NCI-H510A (cell line): ENCODE data around the gene TES.

Experiments used
- DNase-seq: peaks from one replicate; lab custom pipeline; 2025; lab: John Stamatoyannopoulos, UW

TES gene

DNA sequence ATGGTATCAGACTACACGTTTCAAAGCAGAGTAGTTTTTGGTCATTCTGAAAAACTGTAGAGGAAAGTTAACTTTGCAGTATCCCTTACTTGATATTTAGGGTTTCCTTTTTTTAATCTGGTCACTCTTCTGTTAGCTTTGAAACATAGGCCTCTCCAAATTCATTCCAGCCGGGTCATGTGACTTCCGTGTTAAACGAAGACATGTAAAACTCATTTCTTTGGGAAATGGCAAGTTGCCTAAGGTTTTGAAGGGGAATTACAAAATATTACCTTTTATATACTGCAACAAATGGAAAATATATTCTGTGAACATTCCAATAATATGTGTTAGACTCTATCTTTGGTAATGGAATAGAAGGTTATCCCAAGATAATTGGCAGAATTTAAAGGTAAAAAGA lies 9.5 kb downstream of the TES start:
- DNase-seq: no peak

- no peak for DNase-seq
Observed at GRCh38 chr7:116222501-116222900, 12.2 kb downstream of the TES start.

- DNase-seq: no peak
Observed at GRCh38 chr7:116223588-116223987, 13.2 kb downstream of the TES start.

- no peak for DNase-seq
Observed at GRCh38 chr7:116224492-116225098, 14.3 kb downstream of the TES start.

- DNase-seq: no peak
Observed at GRCh38 chr7:116225860-116226259, 15.5 kb downstream of the TES start.

DNA sequence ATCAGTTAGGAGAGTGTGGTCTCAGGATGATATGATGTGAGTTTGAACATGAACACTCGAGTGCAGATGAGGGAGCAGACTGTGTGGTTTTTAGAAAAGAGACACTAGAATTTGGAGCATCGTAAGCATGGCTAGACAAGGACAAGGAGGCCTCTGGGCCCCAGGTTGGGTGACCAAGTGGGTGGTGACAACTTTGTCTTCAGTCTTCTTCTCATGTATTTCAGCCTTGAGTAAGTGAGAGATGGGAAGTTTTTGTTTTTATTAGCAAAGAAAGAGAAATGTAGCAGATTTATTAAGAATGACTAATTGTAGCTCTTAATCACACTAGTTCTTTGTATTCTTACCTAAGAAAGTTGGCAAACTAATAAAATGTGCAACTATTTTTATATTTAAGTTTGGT lies 16.3 kb downstream of the TES start:
- no peak for DNase-seq

GRCh38 chr7:116227678-116228239 lies 17.4 kb downstream of the TES start:
- no peak for DNase-seq

DNA sequence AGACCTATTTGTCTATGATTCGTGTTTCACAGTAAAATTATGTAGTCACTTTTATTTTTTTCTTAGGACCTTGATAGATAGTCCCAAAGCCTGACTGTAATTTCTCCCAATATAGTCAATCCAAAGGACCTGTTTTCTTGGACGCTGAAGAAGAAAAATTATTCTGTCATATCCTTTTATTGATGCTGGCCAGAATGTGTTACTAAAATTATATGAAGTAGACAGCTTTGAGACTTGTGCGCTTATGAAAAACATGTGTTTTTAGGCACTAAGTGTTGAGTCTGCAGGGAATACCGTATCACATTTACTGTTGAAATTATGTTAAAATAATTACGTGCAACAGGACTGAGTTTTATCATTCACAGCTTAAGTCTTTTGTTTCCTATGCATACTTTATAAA lies 17.9 kb downstream of the TES start:
- DNase-seq: no peak

DNA sequence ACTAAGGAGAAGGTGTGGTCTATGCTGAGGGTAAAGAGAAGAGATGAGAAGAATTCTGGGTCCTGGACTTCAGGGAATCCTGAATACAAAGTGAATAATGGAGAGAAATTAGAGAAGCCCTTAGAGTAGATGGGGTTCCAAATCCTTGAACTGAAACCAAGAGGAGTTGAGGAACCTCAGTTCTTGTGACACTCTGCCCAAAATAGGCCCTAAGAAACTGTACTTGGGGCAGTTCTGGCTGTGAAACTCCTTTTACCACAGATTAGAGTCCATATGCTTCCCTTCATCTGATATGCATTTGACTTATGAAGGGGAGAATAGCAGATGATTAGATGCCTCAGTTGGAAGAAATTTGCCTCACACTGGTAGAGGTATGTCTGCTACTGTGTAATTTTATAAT lies 19.0 kb downstream of the TES start:
- no peak for DNase-seq

DNA sequence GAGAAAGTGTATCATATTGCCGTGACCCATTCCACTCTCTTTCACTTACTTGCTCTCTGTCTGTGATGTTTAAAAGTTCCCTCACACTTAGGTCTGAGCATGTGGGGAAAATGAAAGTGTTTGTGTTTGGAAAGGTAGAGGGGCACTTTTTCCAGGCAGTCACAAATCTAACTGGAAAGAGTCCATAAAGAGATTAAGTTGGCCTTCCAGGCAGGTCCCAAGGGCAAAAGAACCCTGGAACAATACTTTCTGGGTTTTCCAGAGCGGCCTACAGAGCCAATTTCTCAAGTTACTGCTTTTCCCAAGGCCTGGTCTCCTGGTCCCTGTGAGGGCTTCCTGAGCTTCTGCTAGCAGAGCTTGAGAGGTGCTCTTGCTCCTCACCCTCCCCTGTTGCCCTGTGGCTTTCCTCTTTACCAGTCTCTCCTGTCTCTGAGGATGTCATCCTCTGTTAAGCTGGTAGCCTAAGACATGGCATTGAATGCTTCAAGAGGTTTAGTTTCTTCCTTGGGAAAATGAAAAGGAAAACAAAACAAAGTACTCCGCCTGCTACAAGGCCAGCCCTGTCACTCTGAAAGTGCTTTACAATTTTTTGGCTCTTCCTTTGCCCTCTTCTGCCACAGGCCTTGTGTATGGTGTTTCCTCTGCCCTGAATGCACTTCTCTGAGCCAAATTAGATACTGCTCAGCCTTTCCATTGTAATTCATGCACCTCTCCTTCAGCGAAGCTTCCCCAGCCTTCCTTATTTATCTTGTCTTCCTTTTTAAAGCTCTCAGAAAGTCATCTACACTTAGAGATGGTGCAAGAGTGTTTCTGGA lies 20.1 kb downstream of the TES start:
- DNase-seq: no peak

DNA sequence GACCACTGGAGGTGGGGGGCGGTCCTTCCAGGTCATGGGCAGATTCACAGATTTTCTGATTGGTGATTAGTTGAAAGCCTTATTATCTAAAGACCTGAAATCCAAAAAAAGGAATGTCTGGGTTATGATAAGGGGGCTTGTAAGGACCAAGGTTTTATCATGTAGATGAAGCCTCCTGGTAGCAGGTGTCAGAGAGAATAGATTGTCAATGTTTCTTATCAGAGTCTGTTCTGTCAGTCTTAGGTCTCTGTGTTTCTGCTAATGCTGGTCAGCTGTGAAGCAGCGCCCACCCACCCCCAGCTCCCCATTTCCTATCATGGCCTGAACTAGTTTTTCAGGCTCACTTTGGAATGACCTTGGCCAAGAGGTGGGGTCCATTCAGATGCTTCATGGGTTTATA lies 21.2 kb downstream of the TES start:
- DNase-seq: no peak

DNA sequence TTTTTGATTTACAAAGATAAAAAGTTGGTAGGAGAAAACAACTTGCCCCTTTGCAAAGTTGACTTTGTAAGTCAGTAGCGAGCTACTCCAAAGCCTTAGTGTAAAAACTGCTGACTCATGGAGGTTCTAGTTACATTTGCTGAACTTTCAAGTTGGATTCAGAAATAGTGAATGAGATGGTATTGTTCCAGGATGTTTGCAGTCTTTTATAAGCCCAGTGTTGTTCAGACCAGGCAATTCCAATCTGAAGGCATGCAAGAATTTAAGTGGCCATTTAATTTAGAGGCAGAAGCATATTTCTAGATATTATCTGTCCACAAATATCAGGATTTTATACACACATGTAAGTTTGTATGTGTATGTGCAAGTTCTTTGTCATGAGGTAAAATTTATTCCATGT lies 21.6 kb downstream of the TES start:
- DNase-seq: no peak

DNA sequence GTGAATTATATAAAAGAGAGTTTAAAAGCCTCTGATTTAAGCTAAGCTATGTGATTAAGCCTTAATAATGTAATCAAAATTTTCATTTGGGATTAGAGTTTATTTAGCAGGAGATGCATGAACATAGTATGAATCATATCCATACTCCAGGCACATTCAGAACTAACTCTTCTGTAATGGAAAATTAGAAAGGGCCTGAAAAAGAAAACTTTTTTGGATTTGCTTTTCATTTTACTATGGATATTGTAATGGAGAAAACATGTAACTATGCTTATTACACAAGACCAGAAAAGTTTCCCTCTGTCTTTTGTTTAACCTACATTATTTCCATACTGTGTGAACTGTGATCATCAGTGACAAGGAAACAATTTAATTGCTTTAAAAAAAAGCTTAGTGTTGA lies 22.0 kb downstream of the TES start:
- no peak for DNase-seq

DNA sequence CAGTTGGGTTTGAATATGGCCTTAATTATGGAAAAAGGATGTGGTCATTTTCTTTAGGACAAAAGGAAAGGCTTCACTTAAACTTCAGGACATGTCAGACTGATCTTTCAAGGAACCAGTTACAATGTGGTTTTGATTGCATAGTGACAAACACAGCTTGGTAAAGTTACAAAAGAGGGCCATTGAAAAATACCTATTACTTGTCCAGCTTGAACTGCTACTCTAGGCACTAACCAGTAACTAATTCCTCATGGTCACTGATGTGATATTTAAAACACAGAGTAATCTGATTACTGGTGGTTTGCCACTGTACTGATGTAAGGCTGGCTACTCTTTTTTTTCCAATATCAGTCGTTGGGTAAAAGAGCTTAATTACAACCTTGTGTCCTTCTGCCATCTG lies 22.6 kb downstream of the TES start:
- DNase-seq: no peak

DNA sequence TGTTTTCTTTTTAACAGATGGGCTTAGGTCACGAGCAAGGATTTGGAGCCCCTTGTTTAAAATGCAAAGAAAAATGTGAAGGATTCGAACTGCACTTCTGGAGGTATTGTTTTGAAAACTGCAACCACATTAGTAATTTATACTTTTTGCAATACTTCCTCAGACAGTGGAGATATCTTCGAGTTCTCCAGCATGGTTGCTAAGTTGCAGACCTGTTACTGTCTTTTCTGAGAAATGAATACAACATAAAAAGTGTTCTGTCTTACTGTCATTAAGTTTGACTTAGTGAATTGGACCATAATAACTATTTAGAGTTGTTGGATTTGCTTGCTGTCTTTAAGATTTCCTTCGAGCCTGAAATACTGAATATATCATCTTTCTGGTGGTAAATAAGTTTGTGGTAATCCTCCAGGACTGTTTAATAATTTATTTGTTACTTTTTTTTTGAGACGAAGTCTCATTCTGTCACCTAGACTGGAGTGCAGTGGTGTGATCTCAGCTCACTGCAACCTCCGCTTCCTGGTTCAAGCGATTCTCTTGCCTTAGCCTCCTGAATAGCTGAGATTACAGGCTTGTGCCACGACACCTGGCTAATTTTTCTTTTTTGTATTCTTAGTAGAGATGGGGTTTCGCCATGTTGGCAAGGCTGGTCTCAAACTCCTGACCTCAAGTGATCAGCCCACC lies 24.3 kb downstream of the TES start:
- no peak for DNase-seq

DNA sequence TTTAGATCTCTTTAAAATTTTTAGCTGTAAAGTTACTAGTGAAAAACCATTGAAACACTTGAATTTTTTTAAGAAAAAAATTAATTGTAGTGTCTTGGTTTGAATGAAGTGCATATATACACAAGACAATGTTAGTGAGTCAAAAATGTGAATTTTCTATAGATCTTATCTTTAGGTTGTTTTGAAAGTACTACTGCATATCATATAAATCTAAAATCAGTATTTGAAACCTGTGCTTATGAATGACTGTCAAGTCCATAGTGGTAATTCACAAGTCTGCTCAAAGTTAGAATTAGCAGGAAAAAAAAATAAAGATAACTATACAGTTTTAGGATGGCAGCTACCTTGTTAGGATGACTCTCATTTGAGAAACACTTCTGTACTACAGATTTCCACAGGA lies 25.0 kb downstream of the TES start:
- no peak for DNase-seq

DNA sequence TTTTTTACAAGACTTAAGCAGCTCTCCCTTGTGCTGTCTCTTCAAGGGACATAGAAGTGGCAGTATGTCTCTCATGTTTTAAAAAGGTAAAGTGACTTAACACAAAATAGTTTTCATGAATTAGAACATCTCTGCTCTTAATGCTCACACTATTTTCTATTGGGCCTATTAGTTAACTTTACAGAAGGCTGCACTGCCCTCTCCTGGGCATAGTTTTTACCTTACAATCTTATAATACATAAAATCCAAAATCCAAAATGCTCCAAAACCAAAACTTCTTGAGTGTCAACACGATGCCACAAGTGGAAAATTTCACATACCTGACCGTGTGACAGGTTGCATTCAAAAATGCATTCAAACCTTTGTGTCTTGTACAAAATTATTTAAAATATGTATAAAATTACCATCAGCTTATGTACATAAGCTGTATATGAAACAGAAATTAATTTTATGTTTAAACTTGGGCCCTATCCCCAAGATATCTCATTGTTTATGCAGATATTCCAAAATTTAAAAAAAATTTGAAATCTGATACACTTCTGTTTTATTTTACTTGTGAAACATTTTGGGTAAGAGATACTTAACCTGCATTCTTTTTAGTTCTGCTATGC lies 25.8 kb downstream of the TES start:
- no peak for DNase-seq

DNA sequence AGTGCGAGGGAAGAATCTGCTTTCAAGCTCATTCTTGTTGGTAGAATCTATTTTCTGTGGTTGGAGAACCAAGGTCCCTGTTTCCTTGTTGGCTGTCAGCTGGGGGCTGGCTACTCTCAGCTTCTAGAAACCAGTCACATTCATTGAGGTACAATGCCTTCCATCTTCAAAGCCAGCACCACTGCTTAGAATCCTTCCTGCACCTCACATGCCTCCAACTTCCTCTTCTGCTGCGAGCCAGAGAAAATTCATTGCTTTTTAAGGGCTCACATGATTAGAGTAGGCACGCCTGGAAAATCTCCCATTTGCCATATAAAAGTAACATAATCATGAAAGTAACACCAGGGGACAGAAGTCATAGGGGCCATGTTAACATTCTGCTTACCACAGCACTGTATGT lies 28.7 kb downstream of the TES start:
- no peak for DNase-seq

DNA sequence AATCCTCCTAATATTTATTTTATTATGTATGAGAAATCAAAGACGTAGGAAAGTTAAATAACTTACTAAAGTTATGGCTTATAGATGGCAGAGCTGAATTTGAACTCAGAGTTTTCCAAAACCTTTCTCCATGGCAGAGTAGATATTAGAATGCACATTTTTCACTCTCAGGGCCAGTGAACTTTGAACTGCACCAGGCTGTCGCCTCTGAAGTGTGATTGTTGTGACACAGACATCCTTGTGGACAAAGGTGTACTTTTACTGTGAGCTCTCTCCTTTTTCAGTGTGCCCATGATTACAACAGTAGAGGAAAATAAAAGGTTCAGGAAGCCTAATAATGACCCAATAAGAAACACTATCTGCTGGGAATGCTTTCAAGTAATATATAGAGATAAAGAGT lies 29.1 kb downstream of the TES start:
- DNase-seq: no peak

DNA sequence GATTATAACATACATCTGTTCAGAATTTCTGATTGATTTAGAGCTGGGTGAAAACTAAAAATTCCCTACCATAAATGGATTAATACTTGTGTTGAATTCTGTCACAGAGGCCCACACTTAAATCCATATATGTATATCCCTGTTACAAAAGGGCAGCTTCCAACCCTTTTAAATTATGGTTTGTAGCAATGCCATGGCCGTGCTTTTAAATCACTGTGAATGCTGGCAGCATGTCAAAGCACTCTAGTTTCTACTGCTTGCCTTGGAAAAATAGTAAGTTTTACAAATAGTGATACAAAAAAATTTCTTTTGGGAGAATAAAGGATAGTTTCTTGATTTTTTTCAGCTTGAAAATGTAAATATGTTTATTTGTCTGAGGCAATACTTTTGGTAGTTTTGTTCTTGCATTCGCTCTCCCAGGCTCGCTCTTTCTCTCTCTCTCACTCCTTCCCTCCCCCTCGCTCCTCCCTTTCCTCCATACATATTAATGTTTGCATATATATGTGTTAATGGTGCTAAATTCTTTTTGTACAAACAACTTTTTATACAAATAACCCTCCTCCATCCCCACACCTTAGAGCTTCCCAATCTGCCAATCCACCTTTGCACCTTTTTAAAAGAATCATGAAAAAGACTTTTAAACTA lies 29.8 kb downstream of the TES start:
- DNase-seq: no peak

- DNase-seq: no peak
Observed at GRCh38 chr7:116241291-116241690, 31.0 kb downstream of the TES start.

- no peak for DNase-seq
Observed at GRCh38 chr7:116242178-116242577, 31.8 kb downstream of the TES start.
